HCT116 (cell line): ENCODE data around the gene KRT13. TPM values are rescaled to one million over a fixed set of nuclear protein-coding genes. Genes with fewer than 3 reads are reported as not detected.
A peak's percentile ranks its signal among the peaks of the same experiment; 100 is the strongest.

ENCODE experiments used
- ATAC-seq: fragments of 200-7000 bp; cut with Tn5 transposase; 2 replicates; pipeline ENCODE4 v1.9.1; 2020; ENCODE audit warnings: mild to moderate bottlenecking, moderate library complexity
- BruUV-seq: library from RNA; stranded (reverse); fragments of 400-500 nt; replicated peaks from 2 replicates; lab custom pipeline; 2021; lab: Mats Ljungman, UMichigan
- CTCF ChIA-PET: fragments of 300-600 bp; sonication (Branson Sonifier 250); formaldehyde crosslinking; loops from one replicate; lab custom pipeline; 2021; ENCODE audit warnings: antibody characterized with exemption; lab: Charles Lee
- POLR2A ChIA-PET: fragments of 300-600, 350-600 bp; sonication (Branson Sonifier 250); formaldehyde crosslinking; loops from one replicate; lab custom pipeline; 2021; ENCODE audit warnings: antibody characterized with exemption; lab: Charles Lee
- RAD21 ChIA-PET, 2 experiments: fragments of 300-600 bp; sonication (Branson Sonifier 250); formaldehyde crosslinking; loops; one replicate each; lab custom pipeline; 2023; ENCODE audit warnings: low total read pairs in 2 of 2; ENCODE audit not compliant: uncharacterized antibody in 2 of 2, unreplicated experiment in 2 of 2, low non-redundant PET in 1 of 2; lab: Charles Lee
- DNase-seq: peaks from one replicate; pipeline ENCODE4 v3.0.0-alpha.2; 2010; ENCODE audit warnings: low read depth, low spot score
- H2AFZ ChIP-seq: fragments of 200-600 bp; shearing (Covaris generic), sonication (generic); 2 replicates; pipeline ENCODE4 v1.6.1; 2017; ENCODE audit warnings: low read depth, mixed run types, mixed read lengths, antibody characterized with exemption, low read length; ENCODE audit not compliant: poor library complexity, severe bottlenecking
- H3K27ac ChIP-seq: 2 replicates; pipeline ENCODE4 v1.5.1; 2012; ENCODE audit warnings: low read depth, low read length
- H3K27me3 ChIP-seq: fragments of 200-600 bp; sonication (generic); 2 replicates; pipeline ENCODE4 v1.6.1; 2016; ENCODE audit warnings: mixed run types, low read length, mixed read lengths; ENCODE audit not compliant: insufficient read depth
- H3K36me3 ChIP-seq, 2 experiments: fragments of 200-500 bp in 1 of 2; fragments of 200-600 bp in 1 of 2; sonication (Bioruptor generic) in 1 of 2; sonication (generic) in 1 of 2; 2 replicates each; pipeline versions ENCODE4 v1.5.1 to v1.6.1; 2014 to 2016; ENCODE audit warnings: low read length in 2 of 2, inconsistent platforms in 1 of 2, mixed read lengths in 1 of 2, mixed run types in 1 of 2; ENCODE audit not compliant: insufficient read depth in 2 of 2, control insufficient read depth in 1 of 2
- H3K4me1 ChIP-seq, 2 experiments: fragments of 200-600 bp in 1 of 2; sonication (generic) in 1 of 2; 2 replicates each; pipeline versions ENCODE4 v1.5.1 to v1.6.1; 2012 to 2017; ENCODE audit warnings: low read length in 2 of 2, inconsistent platforms in 1 of 2, mild to moderate bottlenecking in 1 of 2, mixed read lengths in 1 of 2, mixed run types in 1 of 2, moderate library complexity in 1 of 2; ENCODE audit not compliant: insufficient read depth in 2 of 2, control insufficient read depth in 1 of 2
- H3K4me2 ChIP-seq: fragments of 200-600 bp; sonication (generic); 2 replicates; pipeline ENCODE4 v1.6.1; 2017; ENCODE audit warnings: mixed run types, low read length, mixed read lengths
- H3K4me3 ChIP-seq, 2 experiments: fragments of 200-600 bp in 1 of 2; sonication (generic) in 1 of 2; replicated peaks in 1 of 2; 2 replicates each; pipeline ENCODE4 v1.5.1; 2011 to 2016; ENCODE audit warnings: low read length in 2 of 2, control low read depth in 1 of 2, low read depth in 1 of 2, mild to moderate bottlenecking in 1 of 2, mixed read lengths in 1 of 2, mixed run types in 1 of 2
- H3K79me2 ChIP-seq: fragments of 200-600 bp; sonication (generic); 2 replicates; pipeline ENCODE4 v1.6.1; 2017; ENCODE audit warnings: mild to moderate bottlenecking, mixed run types, low read length, moderate library complexity, mixed read lengths; ENCODE audit not compliant: insufficient read depth
- H3K9ac ChIP-seq: fragments of 200-600 bp; sonication (generic); 2 replicates; pipeline ENCODE4 v1.6.1; 2016; ENCODE audit warnings: low read length, mixed read lengths
- H3K9me2 ChIP-seq: fragments of 200-600 bp; sonication (generic), shearing (Covaris generic); 2 replicates; pipeline ENCODE4 v1.6.1; 2017; ENCODE audit warnings: mixed run types, mild to moderate bottlenecking, moderate library complexity; ENCODE audit not compliant: insufficient read depth
- H3K9me3 ChIP-seq, 2 experiments: fragments of 200-500 bp in 1 of 2; fragments of 200-600 bp in 1 of 2; sonication (Bioruptor generic) in 1 of 2; sonication (generic) in 1 of 2; 2 replicates each; pipeline ENCODE4 v1.6.1; 2014 to 2017; ENCODE audit warnings: low read length in 2 of 2, mixed read lengths in 2 of 2, inconsistent platforms in 1 of 2, low read depth in 1 of 2, mild to moderate bottlenecking in 1 of 2, mixed run types in 1 of 2, moderate library complexity in 1 of 2; ENCODE audit not compliant: control insufficient read depth in 1 of 2, insufficient read depth in 1 of 2
- H4K20me1 ChIP-seq: fragments of 200-600 bp; sonication (generic), shearing (Covaris generic); 2 replicates; pipeline ENCODE4 v1.6.1; 2017; ENCODE audit warnings: mixed run types, mild to moderate bottlenecking, moderate library complexity; ENCODE audit not compliant: insufficient read depth
- CTCF ChIP-seq, 3 experiments: fragments of 200-600 bp in 1 of 3; sonication (generic) in 1 of 3; IDR thresholded peaks in 2 of 3; conservative IDR thresholded peaks in 1 of 3; 2 replicates each; pipeline ENCODE4 v1.5.1; 2012 to 2017; ENCODE audit warnings: low read depth in 2 of 3, low read length in 2 of 3, antibody characterized with exemption in 1 of 3, borderline replicate concordance in 1 of 3, control low read depth in 1 of 3, mild to moderate bottlenecking in 1 of 3, mixed read lengths in 1 of 3, mixed run types in 1 of 3, moderate library complexity in 1 of 3; ENCODE audit not compliant: insufficient read depth in 1 of 3
- EGR1 ChIP-seq: IDR thresholded peaks from 2 replicates; pipeline ENCODE4 v1.6.1; 2012; ENCODE audit warnings: low read depth
- SP1 ChIP-seq: IDR thresholded peaks from 2 replicates; pipeline ENCODE4 v1.6.1; 2012; ENCODE audit warnings: low read depth
- TCF7L2 ChIP-seq: IDR thresholded peaks from 2 replicates; pipeline ENCODE4 v1.7.0; 2011; ENCODE audit warnings: borderline replicate concordance, inconsistent platforms; ENCODE audit not compliant: insufficient read depth, insufficient read length; ENCODE audit errors: extremely low read depth
- intact Hi-C: fragments of 100-400 bp; cut with micrococcal nuclease; formaldehyde crosslinking; loops from 2 replicates; pipeline ENCODE4 v1.10.0; 2022
- total RNA-seq: library from RNA; stranded (reverse); gene quantifications from one replicate; pipeline ENCODE4 v1.2.1, GENCODE V29; 2021; ENCODE audit not compliant: unreplicated experiment

KRT13 gene
- total RNA-seq, 1 experiment from 2014 or later = 3.7 TPM

GRCh38 chr17:41535764-41536481 lies 30.5 kb upstream of the KRT13 start:
- TF ChIP-seq SP1 = peak; percentile 62
- no peak for TF ChIP-seq EGR1
- Histone ChIP-seq H4K20me1 (no peaks in the 10 kb centered on the region), H3K4me1 (peaks cover 26 to 76% of the 10 kb centered on the region in 2 experiments), H3K4me3 (no peak overlapping the region), H3K4me2 (peak overlapping the region; percentile 56), H3K9me3 (no peaks in the 10 kb centered on the region), H2AFZ (no peak overlapping the region), H3K27ac (peak overlapping the region; percentile 13; the same call in 1 of the 2 replicates), H3K79me2 (no peaks in the 10 kb centered on the region), H3K27me3 (no peaks in the 10 kb centered on the region), H3K9ac (peak overlapping the region; percentile 0; the same call in 1 of the 2 replicates), H3K36me3 (no peaks in the 10 kb centered on the region), H3K9me2 (no peaks in the 10 kb centered on the region)
- intact Hi-C loops = no loop called here
- RAD21 ChIA-PET = interaction anchor here in 1 of 2 experiments (1.0 kb wide), 1 partner anchor 13 kb away, joined by 3 read pairs; no protein-coding TSS in a partner anchor
- ATAC-seq (peak; percentile 41), DNase-seq (no peak)
- BruUV-seq = no TSS peak
- CTCF ChIA-PET = interaction anchor here (1.2 to 4.9 kb wide), 2 partner anchors 13 to 127 kb away, joined by 5 to 39 read pairs; no protein-coding TSS in a partner anchor
- POLR2A ChIA-PET = interaction anchor here (0.8 to 2.3 kb wide), 3 partner anchors 8 to 14 kb away, joined by 4 to 7 read pairs (median 5); partner anchors contain the start of gene KRT19

DNA sequence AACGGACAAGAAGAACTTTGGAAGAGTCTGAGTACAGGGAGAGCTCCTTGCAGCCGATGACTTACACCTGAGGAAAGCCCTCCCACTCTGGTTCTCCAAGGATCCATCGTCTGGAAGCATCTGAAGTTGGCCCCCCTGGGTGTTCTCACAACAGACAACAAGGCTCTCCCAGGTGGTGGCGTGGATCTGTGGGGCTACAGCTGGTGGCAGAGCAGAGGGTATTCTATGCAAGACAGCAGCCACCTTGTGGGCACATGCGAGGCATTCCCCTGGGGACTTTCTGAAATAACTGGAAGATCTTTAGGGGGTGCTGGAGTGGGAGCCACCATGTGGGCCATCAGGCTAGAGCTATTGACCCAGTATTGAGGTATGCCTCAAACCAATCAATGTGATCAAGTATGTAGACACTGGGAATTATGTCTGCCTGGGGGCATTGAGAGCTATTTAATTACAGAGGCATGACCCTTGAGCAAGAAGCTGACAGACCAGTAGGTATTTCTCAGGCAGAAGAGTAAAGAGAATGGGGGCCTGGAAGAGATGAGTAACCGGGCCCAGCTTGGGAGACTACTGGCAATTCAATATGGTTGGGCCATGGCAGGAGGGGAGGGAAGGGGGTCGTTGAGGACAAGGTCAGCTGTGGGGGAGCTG lies 29.6 kb upstream of the KRT13 start:
- Histone ChIP-seq H3K27ac (no peak overlapping the region), H2AFZ (no peak overlapping the region), H4K20me1 (no peaks in the 10 kb centered on the region), H3K9ac (no peak overlapping the region), H3K36me3 (no peaks in the 10 kb centered on the region), H3K27me3 (no peaks in the 10 kb centered on the region), H3K4me2 (no peak overlapping the region), H3K4me1 (peaks cover 28 to 76% of the 10 kb centered on the region in 2 experiments), H3K4me3 (no peak overlapping the region), H3K79me2 (no peaks in the 10 kb centered on the region), H3K9me3 (no peaks in the 10 kb centered on the region), H3K9me2 (no peaks in the 10 kb centered on the region)
- ATAC-seq (no peak), DNase-seq (no peak)
- ChIA-PET POLR2A (interaction anchor here (0.9 to 2.3 kb wide), 4 partner anchors 9 to 14 kb away, joined by 3 to 7 read pairs (median 4); no protein-coding TSS in a partner anchor), RAD21 (no interaction called here), CTCF (interaction anchor here (0.7 to 4.9 kb wide), 2 partner anchors 14 to 131 kb away, joined by 3 to 39 read pairs; no protein-coding TSS in a partner anchor)
- TF ChIP-seq TCF7L2 = no peak
- TF ChIP-seq CTCF (IDR thresholded peaks at IDR 0.05 in 2 of 3, conservative IDR thresholded peaks at IDR 0.05 in 1 of 3; ENCODE audit: borderline replicate concordance in 1 of 3, insufficient read depth in 1 of 3, low read depth in 2 of 3, low read length in 2 of 3) = peak in 1 of 3 experiments; percentile 7; a peak in 1 of 6 replicates
- BruUV-seq = no TSS peak
- intact Hi-C loops = no loop called here
